ENCODE measurements around the gene TM4SF5.
A peak's percentile ranks its signal among the peaks of the same experiment; 100 is the strongest.

TM4SF5 gene

GRCh38 chr17:4748686-4749085 is 23.0 kb upstream of the TM4SF5 start:
- DNase-seq = no peak

- no peak for DNase-seq
These were observed 21.1 kb upstream of the TM4SF5 start for GRCh38 chr17:4750606-4751005.

GRCh38 chr17:4751932-4752331 is 19.8 kb upstream of the TM4SF5 start:
- no peak for DNase-seq

- no peak for DNase-seq
These were observed 18.3 kb upstream of the TM4SF5 start for GRCh38 chr17:4753392-4753791.

- no peak for DNase-seq
These were observed 11.9 kb upstream of the TM4SF5 start for GRCh38 chr17:4759776-4760236.

GRCh38 chr17:4764595-4764994 is 7.1 kb upstream of the TM4SF5 start:
- no peak for DNase-seq

GRCh38 chr17:4766201-4766600 is 5.5 kb upstream of the TM4SF5 start:
- DNase-seq = no peak

- no peak for DNase-seq
These were observed 5.0 kb upstream of the TM4SF5 start for GRCh38 chr17:4766723-4767122.

- DNase-seq = no peak
These were observed 3.4 kb upstream of the TM4SF5 start for GRCh38 chr17:4768298-4768697.

- DNase-seq = no peak
These were observed 2.1 kb upstream of the TM4SF5 start for GRCh38 chr17:4769628-4770027.

GRCh38 chr17:4772235-4772613 is 538 bp downstream of the TM4SF5 start:
- DNase-seq = no peak

GRCh38 chr17:4777969-4778760 is 6.5 kb downstream of the TM4SF5 start:
- no peak for DNase-seq

GRCh38 chr17:4780325-4780955 is 8.8 kb downstream of the TM4SF5 start:
- DNase-seq = no peak

- no peak for DNase-seq
These were observed 11.0 kb downstream of the TM4SF5 start for GRCh38 chr17:4782652-4783051.

GRCh38 chr17:4785311-4786105 is 13.8 kb downstream of the TM4SF5 start:
- no peak for DNase-seq

- no peak for DNase-seq
These were observed 14.4 kb downstream of the TM4SF5 start, which contains the start of gene VMO1 for GRCh38 chr17:4786106-4786511. TSS of gene VMO1 (minus strand) at chr17:4786364. CDS start at chr17:4786352, 12 bp downstream.

- DNase-seq = no peak
These were observed 14.8 kb downstream of the TM4SF5 start for GRCh38 chr17:4786516-4786915.

GRCh38 chr17:4788159-4788806 is 16.6 kb downstream of the TM4SF5 start:
- DNase-seq = no peak

- no peak for DNase-seq
These were observed 17.4 kb downstream of the TM4SF5 start, which contains the start of gene GLTPD2 for GRCh38 chr17:4788807-4789700. TSS of gene GLTPD2 (plus strand) at chr17:4788964. CDS start at chr17:4789012, 48 bp downstream.

- no peak for DNase-seq
These were observed 17.9 kb downstream of the TM4SF5 start for GRCh38 chr17:4789701-4789950.

- DNase-seq = peak; percentile 64
These were observed 18.4 kb downstream of the TM4SF5 start for GRCh38 chr17:4789951-4790704.

Data from NCI-H748 treated with DMSO at 0.1 percent for 48 hours (cell line).